IPS-15b (cell line): Measurements from ENCODE around the gene WDPCP.
"Not testable (repeated sequence)": the region's sequence is repeated elsewhere in the genome, so short reads cannot be mapped to it uniquely, and the experiment has no call there.

Experiments used
- H3K27me3 ChIP-seq: one replicate; pipeline ENCODE4 v1.6.1; 2013; ENCODE audit warnings: low read length; ENCODE audit not compliant: control insufficient read depth, insufficient read depth
- H3K36me3 ChIP-seq: one replicate; pipeline ENCODE4 v1.6.1; 2013; ENCODE audit warnings: low read length; ENCODE audit not compliant: control insufficient read depth, insufficient read depth
- H3K4me1 ChIP-seq: one replicate; pipeline ENCODE4 v1.6.1; 2013; ENCODE audit warnings: mild to moderate bottlenecking, low read length; ENCODE audit not compliant: control insufficient read depth, insufficient read depth
- H3K4me3 ChIP-seq: one replicate; pipeline ENCODE4 v1.5.1; 2013; ENCODE audit warnings: low read depth, low read length
- H3K9ac ChIP-seq: one replicate; pipeline ENCODE4 v1.6.1; 2013; ENCODE audit warnings: low read depth, mild to moderate bottlenecking, low read length
- H3K9me3 ChIP-seq: one replicate; pipeline ENCODE4 v1.6.1; 2013; ENCODE audit warnings: mild to moderate bottlenecking, low read length; ENCODE audit not compliant: control insufficient read depth, insufficient read depth

The WDPCP gene

GRCh38 chr2:63436488-63436887 lies 151.8 kb downstream of the WDPCP start:
- Histone ChIP-seq H3K27me3 (no peaks in the 10 kb centered on the region), H3K4me3 (no peak overlapping the region), H3K4me1 (no peaks in the 10 kb centered on the region), H3K9me3 (no peaks in the 10 kb centered on the region), H3K9ac (no peak overlapping the region), H3K36me3 (no peaks in the 10 kb centered on the region)

GRCh38 chr2:63435070-63435469 lies 153.2 kb downstream of the WDPCP start:
- Histone ChIP-seq H3K9me3 (no peaks in the 10 kb centered on the region), H3K27me3 (no peaks in the 10 kb centered on the region), H3K36me3 (no peaks in the 10 kb centered on the region), H3K4me1 (no peaks in the 10 kb centered on the region), H3K4me3 (no peak overlapping the region), H3K9ac (no peak overlapping the region)

GRCh38 chr2:63434024-63435001 lies 154.0 kb downstream of the WDPCP start:
- H3K4me3 ChIP-seq, result no peak overlapping the region
- no peaks in the 10 kb centered on the region for H3K9me3 ChIP-seq
- no peaks in the 10 kb centered on the region for H3K4me1 ChIP-seq
- no peak overlapping the region for H3K9ac ChIP-seq
- H3K36me3 ChIP-seq, result no peaks in the 10 kb centered on the region
- H3K27me3 ChIP-seq, result no peaks in the 10 kb centered on the region

GRCh38 chr2:63432373-63432772 lies 155.9 kb downstream of the WDPCP start:
- H3K9ac ChIP-seq, result no peak overlapping the region
- no peaks in the 10 kb centered on the region for H3K36me3 ChIP-seq
- no peaks in the 10 kb centered on the region for H3K4me1 ChIP-seq
- H3K9me3 ChIP-seq, result no peaks in the 10 kb centered on the region
- H3K4me3 ChIP-seq, result no peak overlapping the region
- H3K27me3 ChIP-seq, result no peaks in the 10 kb centered on the region

- H3K9me3 ChIP-seq, result peaks cover 4% of the 10 kb centered on the region
- no peaks in the 10 kb centered on the region for H3K27me3 ChIP-seq
- H3K4me3 ChIP-seq, result no peak overlapping the region
- H3K36me3 ChIP-seq, result no peaks in the 10 kb centered on the region
- no peaks in the 10 kb centered on the region for H3K4me1 ChIP-seq
- no peak overlapping the region for H3K9ac ChIP-seq
Measured at GRCh38 chr2:63425606-63426005, 162.7 kb downstream of the WDPCP start.

- Histone ChIP-seq H3K4me1 (no peaks in the 10 kb centered on the region), H3K36me3 (no peaks in the 10 kb centered on the region), H3K9me3 (peaks cover 4% of the 10 kb centered on the region), H3K9ac (no peak overlapping the region), H3K27me3 (no peaks in the 10 kb centered on the region), H3K4me3 (no peak overlapping the region)
Measured at GRCh38 chr2:63425079-63425416, 163.2 kb downstream of the WDPCP start.

GRCh38 chr2:63424329-63425078 lies 163.8 kb downstream of the WDPCP start:
- no peak overlapping the region for H3K9ac ChIP-seq

GRCh38 chr2:63422556-63422955 lies 165.7 kb downstream of the WDPCP start:
- no peak overlapping the region for H3K4me3 ChIP-seq
- H3K27me3 ChIP-seq, result no peaks in the 10 kb centered on the region

More at GRCh38 chr2:63424329-63425078, 163.8 kb downstream of the WDPCP start:
- H3K27me3 ChIP-seq, result no peaks in the 10 kb centered on the region
- H3K4me3 ChIP-seq, result no peak overlapping the region
- H3K9me3 ChIP-seq, result peaks cover 4% of the 10 kb centered on the region
- no peaks in the 10 kb centered on the region for H3K36me3 ChIP-seq
- no peaks in the 10 kb centered on the region for H3K4me1 ChIP-seq

GRCh38 chr2:63408530-63408929 lies 179.7 kb downstream of the WDPCP start:
- Histone ChIP-seq H3K36me3 (no peaks in the 10 kb centered on the region), H3K27me3 (no peaks in the 10 kb centered on the region), H3K9ac (no peak overlapping the region), H3K9me3 (no peaks in the 10 kb centered on the region), H3K4me3 (no peak overlapping the region), H3K4me1 (peaks cover 4% of the 10 kb centered on the region)

More at GRCh38 chr2:63422556-63422955, 165.7 kb downstream of the WDPCP start:
- peaks cover 4% of the 10 kb centered on the region for H3K9me3 ChIP-seq
- H3K9ac ChIP-seq, result no peak overlapping the region
- no peaks in the 10 kb centered on the region for H3K36me3 ChIP-seq
- no peaks in the 10 kb centered on the region for H3K4me1 ChIP-seq

- Histone ChIP-seq H3K36me3 (no peaks in the 10 kb centered on the region), H3K9me3 (no peaks in the 10 kb centered on the region), H3K4me1 (peaks cover 4% of the 10 kb centered on the region), H3K4me3 (no peak overlapping the region), H3K9ac (no peak overlapping the region), H3K27me3 (no peaks in the 10 kb centered on the region)
Measured at GRCh38 chr2:63406641-63407040, 181.6 kb downstream of the WDPCP start.

- H3K4me3 ChIP-seq, result no peak overlapping the region
- H3K9ac ChIP-seq, result no peak overlapping the region
- no peaks in the 10 kb centered on the region for H3K9me3 ChIP-seq
- no peaks in the 10 kb centered on the region for H3K27me3 ChIP-seq
- H3K4me1 ChIP-seq, result no peaks in the 10 kb centered on the region
- H3K36me3 ChIP-seq, result no peaks in the 10 kb centered on the region
Measured at GRCh38 chr2:63403820-63404219, 184.5 kb downstream of the WDPCP start.

- H3K4me1 ChIP-seq, H3K27me3 ChIP-seq, H3K9ac ChIP-seq, H3K9me3 ChIP-seq, H3K36me3 ChIP-seq, H3K4me3 ChIP-seq: not testable (repeated sequence)
Measured at GRCh38 chr2:63402889-63403288, 185.4 kb downstream of the WDPCP start.
